Osteoblast (primary cell): ENCODE measurements around the gene SHC1. TPM values are rescaled to one million over a fixed set of nuclear protein-coding genes. Genes with fewer than 3 reads are reported as not detected.

Experiments
- DNase-seq: peaks from one replicate; pipeline ENCODE4 v3.0.0; 2011; ENCODE audit warnings: low spot score, mixed read lengths; ENCODE audit not compliant: insufficient read length; ENCODE audit errors: missing footprints
- H2AFZ ChIP-seq: 2 replicates; pipeline ENCODE4 v1.6.0; 2011; ENCODE audit warnings: mild to moderate bottlenecking, low read length
- H3K27ac ChIP-seq: 2 replicates; pipeline ENCODE4 v1.5.1; 2011; ENCODE audit warnings: mild to moderate bottlenecking, low read depth, low read length, moderate library complexity
- H3K27me3 ChIP-seq: 2 replicates; pipeline ENCODE4 v1.6.0; 2012; ENCODE audit warnings: mild to moderate bottlenecking, control low read depth, inconsistent platforms, low read length, moderate library complexity; ENCODE audit not compliant: insufficient read depth
- H3K36me3 ChIP-seq: 2 replicates; pipeline ENCODE4 v1.5.1; 2011; ENCODE audit warnings: mild to moderate bottlenecking, low read length, control low read depth, moderate library complexity; ENCODE audit not compliant: insufficient read depth
- H3K4me1 ChIP-seq: 2 replicates; pipeline ENCODE4 v1.5.1; 2011; ENCODE audit warnings: mild to moderate bottlenecking, low read length, control low read depth, moderate library complexity; ENCODE audit not compliant: insufficient read depth
- H3K4me2 ChIP-seq: 2 replicates; pipeline ENCODE4 v1.6.0; 2011; ENCODE audit warnings: mild to moderate bottlenecking, low read length; ENCODE audit not compliant: insufficient read depth
- H3K4me3 ChIP-seq: fragments of 200-600 bp; sonication (generic); 3 replicates; pipeline ENCODE4 v1.5.1; 2012; ENCODE audit warnings: mild to moderate bottlenecking, low read length, inconsistent platforms; ENCODE audit not compliant: insufficient read depth
- H3K79me2 ChIP-seq: 2 replicates; pipeline ENCODE4 v1.6.0; 2012; ENCODE audit warnings: mild to moderate bottlenecking, low read length, control low read depth, inconsistent platforms; ENCODE audit not compliant: insufficient read depth
- H3K9me3 ChIP-seq: 2 replicates; pipeline ENCODE4 v1.5.1; 2011; ENCODE audit warnings: low read depth, low read length, control low read depth
- H4K20me1 ChIP-seq: 2 replicates; pipeline ENCODE4 v1.6.0; 2012; ENCODE audit warnings: mild to moderate bottlenecking, low read length, control low read depth; ENCODE audit not compliant: insufficient read depth
- CTCF ChIP-seq: IDR thresholded peaks from 2 replicates; pipeline ENCODE4 v1.5.1; 2011; ENCODE audit warnings: mild to moderate bottlenecking, low read depth, low read length, moderate library complexity; ENCODE audit errors: extremely low read depth
- total RNA-seq: library from RNA; depleted of rRNA; stranded (reverse); fragments of >200 nt; gene quantifications from 2 replicates; pipeline ENCODE4 v1.2.3, GENCODE V29; 2012

Gene SHC1
- total RNA-seq, 1 donor = 230 TPM

GRCh38 chr1:154957091-154957657, 13.4 kb downstream of the SHC1 start:
- Histone ChIP-seq H3K4me1 (peaks cover 35% of the 10 kb centered on the region), H3K4me2 (peak overlapping the region; percentile 95)

DNA sequence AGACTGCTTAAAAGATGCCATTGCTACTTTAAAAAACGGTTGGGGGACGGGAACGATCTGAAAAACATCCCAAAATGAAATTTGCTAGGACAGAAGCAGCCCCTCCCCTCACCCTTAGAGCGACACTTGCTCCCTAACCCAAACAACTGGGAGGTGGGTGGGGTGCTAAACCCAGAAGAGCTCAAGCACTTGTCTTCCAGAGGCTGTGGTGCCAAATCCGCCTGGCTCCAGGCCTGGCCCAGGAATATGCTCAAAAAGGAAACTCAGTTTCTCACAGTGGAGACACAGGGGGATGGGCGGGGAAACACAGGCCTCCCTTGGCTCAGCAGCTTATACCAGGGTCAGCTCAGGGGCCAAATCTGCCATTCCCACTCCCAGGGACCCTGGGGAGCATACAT, 14.0 kb downstream of the SHC1 start:
- Histone ChIP-seq H3K27me3 (peaks cover 4% of the 10 kb centered on the region), H4K20me1 (peaks cover 5% of the 10 kb centered on the region), H3K27ac (peak overlapping the region; percentile 79), H3K4me2 (peak overlapping the region; percentile 95), H3K4me3 (peak overlapping the region; percentile 76), H3K79me2 (peaks cover 13% of the 10 kb centered on the region), H3K4me1 (peaks cover 33% of the 10 kb centered on the region), H3K36me3 (peaks cover 16% of the 10 kb centered on the region), H3K9me3 (no peaks in the 10 kb centered on the region), H2AFZ (peak overlapping the region; percentile 73)
- peak; percentile 49 for DNase-seq
- TF ChIP-seq CTCF = no peak

More at GRCh38 chr1:154957091-154957657, 13.4 kb downstream of the SHC1 start:
- H3K36me3 ChIP-seq = peaks cover 16% of the 10 kb centered on the region
- H3K27ac ChIP-seq = no peak overlapping the region
- H3K9me3 ChIP-seq = no peaks in the 10 kb centered on the region
- DNase-seq = peak; percentile 37
- H3K79me2 ChIP-seq = peaks cover 13% of the 10 kb centered on the region
- TF ChIP-seq CTCF = no peak
- H3K27me3 ChIP-seq = peaks cover 4% of the 10 kb centered on the region
- H2AFZ ChIP-seq = no peak overlapping the region
- H3K4me3 ChIP-seq = no peak overlapping the region
- peaks cover 5% of the 10 kb centered on the region for H4K20me1 ChIP-seq

GRCh38 chr1:154955718-154956543, 14.6 kb downstream of the SHC1 start, which contains the start of gene PBXIP1:
PBXIP1 (minus strand) TSS chr1:154956099; CDS start chr1:154953721, 2,378 bp downstream.
- Histone ChIP-seq H3K4me1 (peaks cover 30% of the 10 kb centered on the region), H3K4me2 (peak within 1 kb of the TSS; percentile 95)
- TF ChIP-seq CTCF = peak; percentile 50

GRCh38 chr1:154955039-154955717, 15.4 kb downstream of the SHC1 start:
- Histone ChIP-seq H3K27ac (peak overlapping the region; percentile 79), H3K79me2 (peaks cover 3% of the 10 kb centered on the region), H3K4me1 (peaks cover 23% of the 10 kb centered on the region)

More at GRCh38 chr1:154955718-154956543, 14.6 kb downstream of the SHC1 start, which contains the start of gene PBXIP1:
- peak; percentile 99 for DNase-seq
- Histone ChIP-seq H3K4me3 (peak within 1 kb of the TSS; percentile 76), H3K79me2 (peaks cover 9% of the 10 kb centered on the region), H3K36me3 (peaks cover 16% of the 10 kb centered on the region), H3K27me3 (peaks cover 4% of the 10 kb centered on the region), H2AFZ (peak within 1 kb of the TSS; percentile 73), H3K27ac (peak within 1 kb of the TSS; percentile 79), H3K9me3 (no peaks in the 10 kb centered on the region), H4K20me1 (peaks cover 5% of the 10 kb centered on the region)

More at GRCh38 chr1:154955039-154955717, 15.4 kb downstream of the SHC1 start:
- H4K20me1 ChIP-seq = no peaks in the 10 kb centered on the region
- H3K9me3 ChIP-seq = no peaks in the 10 kb centered on the region
- peaks cover 4% of the 10 kb centered on the region for H3K27me3 ChIP-seq
- H3K4me2 ChIP-seq = peak overlapping the region; percentile 95
- H3K36me3 ChIP-seq = peaks cover 16% of the 10 kb centered on the region
- no peak for TF ChIP-seq CTCF
- peak; percentile 90 for DNase-seq
- peak overlapping the region; percentile 73 for H2AFZ ChIP-seq
- H3K4me3 ChIP-seq = peak overlapping the region; percentile 76
